NB4 (cell line): Measurements from ENCODE around the gene GTPBP2.

ENCODE experiments used
- MYC ChIP-seq: IDR thresholded peaks from 2 replicates; pipeline ENCODE4 v1.6.1; 2011; ENCODE audit warnings: low read depth, low read length
- POLR2A ChIP-seq: IDR thresholded peaks from 2 replicates; pipeline ENCODE4 v1.6.1; 2011; ENCODE audit warnings: mild to moderate bottlenecking; ENCODE audit not compliant: insufficient read length; ENCODE audit errors: extremely low read depth
- TF ChIP-seq, protein P1 (sequence below): IDR thresholded peaks from one replicate; pipeline ENCODE4 v1.5.1; 2012; ENCODE audit warnings: low read depth, low read length
- TF ChIP-seq, protein P2 (sequence below): IDR thresholded peaks from 2 replicates; pipeline ENCODE4 v1.6.1; 2011; ENCODE audit warnings: low read depth, low read length

DNA sequence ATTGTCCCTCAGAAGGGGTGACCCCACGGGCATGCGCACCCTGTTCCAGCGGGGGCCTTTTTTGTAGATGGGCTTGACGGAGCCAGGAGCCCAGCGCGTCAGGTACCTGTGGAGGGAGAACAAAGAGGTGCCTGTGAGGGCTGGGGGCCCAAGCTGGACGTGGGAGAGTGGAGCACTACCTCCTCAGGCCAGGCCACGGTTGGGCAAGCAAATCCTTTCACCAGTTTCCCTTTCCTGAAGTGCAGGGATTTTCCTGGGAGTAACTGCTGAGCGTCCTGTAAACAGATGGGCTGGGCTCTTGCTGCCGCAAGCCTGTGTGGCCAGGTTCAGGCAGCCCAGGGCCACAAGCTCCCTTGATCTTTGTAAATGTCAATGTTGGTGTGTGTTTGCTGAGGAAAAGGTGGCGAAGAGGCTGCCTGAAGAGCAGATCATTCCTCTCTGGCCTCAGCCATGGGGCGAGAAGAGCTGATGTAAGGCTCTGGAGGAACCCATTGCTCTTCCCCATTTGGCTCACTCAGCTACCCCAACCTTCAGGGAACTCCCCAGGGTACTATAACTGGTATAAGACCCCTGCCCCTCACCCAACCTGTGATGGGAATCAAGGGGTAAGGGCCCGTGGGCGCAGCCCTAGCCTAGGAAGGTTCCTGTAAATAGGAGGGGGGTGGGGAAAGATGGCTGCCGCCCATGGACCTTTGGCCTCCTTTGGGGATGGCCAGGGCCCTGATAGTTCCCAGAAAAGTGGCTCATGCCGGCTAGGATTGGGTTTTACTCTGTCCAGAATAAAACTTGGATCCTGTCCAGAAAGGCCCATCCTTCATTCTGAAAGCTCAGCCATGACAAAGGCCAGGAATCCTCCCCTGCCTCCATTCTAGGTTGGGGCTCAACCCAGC lies 43.0 kb upstream of the GTPBP2 start:
- TF ChIP-seq, protein P1, sequence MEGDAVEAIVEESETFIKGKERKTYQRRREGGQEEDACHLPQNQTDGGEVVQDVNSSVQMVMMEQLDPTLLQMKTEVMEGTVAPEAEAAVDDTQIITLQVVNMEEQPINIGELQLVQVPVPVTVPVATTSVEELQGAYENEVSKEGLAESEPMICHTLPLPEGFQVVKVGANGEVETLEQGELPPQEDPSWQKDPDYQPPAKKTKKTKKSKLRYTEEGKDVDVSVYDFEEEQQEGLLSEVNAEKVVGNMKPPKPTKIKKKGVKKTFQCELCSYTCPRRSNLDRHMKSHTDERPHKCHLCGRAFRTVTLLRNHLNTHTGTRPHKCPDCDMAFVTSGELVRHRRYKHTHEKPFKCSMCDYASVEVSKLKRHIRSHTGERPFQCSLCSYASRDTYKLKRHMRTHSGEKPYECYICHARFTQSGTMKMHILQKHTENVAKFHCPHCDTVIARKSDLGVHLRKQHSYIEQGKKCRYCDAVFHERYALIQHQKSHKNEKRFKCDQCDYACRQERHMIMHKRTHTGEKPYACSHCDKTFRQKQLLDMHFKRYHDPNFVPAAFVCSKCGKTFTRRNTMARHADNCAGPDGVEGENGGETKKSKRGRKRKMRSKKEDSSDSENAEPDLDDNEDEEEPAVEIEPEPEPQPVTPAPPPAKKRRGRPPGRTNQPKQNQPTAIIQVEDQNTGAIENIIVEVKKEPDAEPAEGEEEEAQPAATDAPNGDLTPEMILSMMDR, result no peak
- TF ChIP-seq, protein P2, sequence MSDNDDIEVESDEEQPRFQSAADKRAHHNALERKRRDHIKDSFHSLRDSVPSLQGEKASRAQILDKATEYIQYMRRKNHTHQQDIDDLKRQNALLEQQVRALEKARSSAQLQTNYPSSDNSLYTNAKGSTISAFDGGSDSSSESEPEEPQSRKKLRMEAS, result no peak
- no peak for TF ChIP-seq POLR2A
- TF ChIP-seq MYC, result no peak
